OCI-LY3 (cell line): ENCODE results near the gene PKM.

Source experiments
- H2AFZ ChIP-seq: fragments of 200-600, 300-600 bp; shearing (Covaris generic); 2 replicates; pipeline ENCODE4 v1.6.0; 2014; ENCODE audit warnings: antibody characterized with exemption, low read depth, low read length
- H3K27ac ChIP-seq: fragments of 200-600, 300-600 bp; sonication (generic); 2 replicates; pipeline ENCODE4 v1.5.1; 2014; ENCODE audit warnings: mild to moderate bottlenecking, low read length, moderate library complexity, mixed read lengths
- H3K27me3 ChIP-seq: fragments of 200-600, 300-600 bp; sonication (generic); 2 replicates; pipeline ENCODE4 v1.6.1; 2014; ENCODE audit warnings: low read depth, low read length, mixed read lengths
- H3K36me3 ChIP-seq: fragments of 200-600, 300-600 bp; sonication (generic); replicated peaks from 2 replicates; pipeline ENCODE3; 2014; ENCODE audit warnings: low read depth, low read length, mixed read lengths
- H3K4me1 ChIP-seq: fragments of 300-600, 200-600 bp; sonication (generic); 2 replicates; pipeline ENCODE4 v1.6.1; 2014; ENCODE audit warnings: low read length, mixed read lengths
- H3K4me2 ChIP-seq: fragments of 200-600, 300-600 bp; sonication (generic); 2 replicates; pipeline ENCODE4 v1.6.1; 2014; ENCODE audit warnings: low read length, mixed read lengths
- H3K4me3 ChIP-seq: fragments of 300-600, 200-600 bp; sonication (generic); 2 replicates; pipeline ENCODE4 v1.5.1; 2014; ENCODE audit warnings: antibody characterized with exemption, mild to moderate bottlenecking, low read length, moderate library complexity
- H3K79me2 ChIP-seq: fragments of 300-600, 200-600 bp; shearing (Covaris generic); 2 replicates; pipeline ENCODE4 v1.6.1; 2014; ENCODE audit warnings: mild to moderate bottlenecking, low read length, mixed read lengths
- H3K9ac ChIP-seq: fragments of 300-600, 200-600 bp; shearing (Covaris generic); 2 replicates; pipeline ENCODE4 v1.6.0; 2014; ENCODE audit warnings: mild to moderate bottlenecking, low read length, moderate library complexity
- H3K9me3 ChIP-seq: fragments of 200-600, 300-600 bp; shearing (Covaris generic); 2 replicates; pipeline ENCODE4 v1.6.1; 2014; ENCODE audit warnings: low read length, mixed read lengths; ENCODE audit not compliant: insufficient read depth
- H4K20me1 ChIP-seq: fragments of 200-600, 300-600 bp; sonication (generic); 2 replicates; pipeline ENCODE4 v1.6.1; 2016; ENCODE audit warnings: low read length, mixed read lengths; ENCODE audit not compliant: insufficient read depth
- EZH2phosphoT487 ChIP-seq: fragments of 200-600 bp; shearing (Covaris generic); IDR thresholded peaks from 2 replicates; pipeline ENCODE4 v1.6.1; 2018; ENCODE audit warnings: antibody characterized with exemption, mixed run types, low read depth
- TF ChIP-seq, protein P1 (sequence below): fragments of 200-600, 300-600 bp; sonication (generic); IDR thresholded peaks from 2 replicates; pipeline ENCODE4 v1.5.1; 2014; ENCODE audit warnings: antibody characterized with exemption, low read length, low read depth

The PKM gene

DNA sequence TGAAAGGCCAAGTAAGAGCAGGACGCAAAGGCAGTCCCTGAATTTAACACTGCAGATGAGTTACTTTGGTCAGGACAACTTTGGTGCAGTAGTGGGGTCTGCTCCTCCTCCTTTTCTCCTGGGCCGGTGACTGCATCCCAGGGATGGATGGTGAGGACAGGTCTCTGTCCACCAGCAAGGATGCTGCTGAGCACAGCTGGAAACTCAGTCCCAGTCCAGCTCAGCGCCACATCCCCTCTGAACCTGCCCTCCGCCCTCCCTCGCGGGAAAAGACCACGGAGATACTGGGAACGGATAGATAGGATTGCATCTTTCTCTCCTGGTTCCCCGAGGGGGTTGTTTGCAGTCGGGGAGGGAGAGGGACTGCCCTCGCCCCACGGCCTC lies 47.2 kb downstream of the PKM start:
- Histone ChIP-seq H2AFZ (no peak overlapping the region), H3K4me2 (no peak overlapping the region), H3K4me1 (no peaks in the 10 kb centered on the region), H3K9me3 (no peaks in the 10 kb centered on the region), H3K36me3 (no peaks in the 10 kb centered on the region), H3K79me2 (no peaks in the 10 kb centered on the region), H3K27ac (no peak overlapping the region), H3K9ac (no peak overlapping the region), H3K27me3 (0 out of 2 replicates have a peak, but pooled peaks cover 3% of the 10 kb centered on the region), H4K20me1 (no peaks in the 10 kb centered on the region), H3K4me3 (no peak overlapping the region)
- TF ChIP-seq EZH2phosphoT487 = no peak
- TF ChIP-seq, protein P1, sequence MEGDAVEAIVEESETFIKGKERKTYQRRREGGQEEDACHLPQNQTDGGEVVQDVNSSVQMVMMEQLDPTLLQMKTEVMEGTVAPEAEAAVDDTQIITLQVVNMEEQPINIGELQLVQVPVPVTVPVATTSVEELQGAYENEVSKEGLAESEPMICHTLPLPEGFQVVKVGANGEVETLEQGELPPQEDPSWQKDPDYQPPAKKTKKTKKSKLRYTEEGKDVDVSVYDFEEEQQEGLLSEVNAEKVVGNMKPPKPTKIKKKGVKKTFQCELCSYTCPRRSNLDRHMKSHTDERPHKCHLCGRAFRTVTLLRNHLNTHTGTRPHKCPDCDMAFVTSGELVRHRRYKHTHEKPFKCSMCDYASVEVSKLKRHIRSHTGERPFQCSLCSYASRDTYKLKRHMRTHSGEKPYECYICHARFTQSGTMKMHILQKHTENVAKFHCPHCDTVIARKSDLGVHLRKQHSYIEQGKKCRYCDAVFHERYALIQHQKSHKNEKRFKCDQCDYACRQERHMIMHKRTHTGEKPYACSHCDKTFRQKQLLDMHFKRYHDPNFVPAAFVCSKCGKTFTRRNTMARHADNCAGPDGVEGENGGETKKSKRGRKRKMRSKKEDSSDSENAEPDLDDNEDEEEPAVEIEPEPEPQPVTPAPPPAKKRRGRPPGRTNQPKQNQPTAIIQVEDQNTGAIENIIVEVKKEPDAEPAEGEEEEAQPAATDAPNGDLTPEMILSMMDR = no peak

DNA sequence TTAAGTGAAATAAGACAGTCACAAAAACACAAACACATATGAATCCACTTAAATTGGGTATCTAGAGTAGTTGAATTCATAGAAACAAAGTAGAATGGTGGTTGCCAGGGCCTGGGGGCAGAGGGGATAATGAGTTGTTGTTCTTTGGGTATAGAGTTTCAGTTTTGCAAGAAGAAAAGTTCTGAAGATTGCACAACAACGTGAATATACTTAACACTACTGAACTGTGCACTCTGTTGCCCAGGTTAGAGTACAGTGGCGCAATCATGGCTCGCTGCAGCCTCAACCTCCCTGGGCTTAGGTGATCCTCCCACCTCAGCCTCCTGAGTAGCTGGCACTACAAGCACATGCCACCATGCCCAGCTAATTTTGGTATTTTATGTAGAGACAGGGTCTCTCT lies 48.3 kb downstream of the PKM start:
- no peak for TF ChIP-seq EZH2phosphoT487
- no peak overlapping the region for H3K4me2 ChIP-seq
- no peak overlapping the region for H3K27ac ChIP-seq
- no peak overlapping the region for H3K4me3 ChIP-seq
- no peak overlapping the region for H3K9ac ChIP-seq
- no peaks in the 10 kb centered on the region for H3K36me3 ChIP-seq
- no peaks in the 10 kb centered on the region for H4K20me1 ChIP-seq
- H3K79me2 ChIP-seq = no peaks in the 10 kb centered on the region
- H3K9me3 ChIP-seq = no peaks in the 10 kb centered on the region
- H3K27me3 ChIP-seq = 0 out of 2 replicates have a peak, but pooled peaks cover 3% of the 10 kb centered on the region
- no peaks in the 10 kb centered on the region for H3K4me1 ChIP-seq
- no peak overlapping the region for H2AFZ ChIP-seq

DNA sequence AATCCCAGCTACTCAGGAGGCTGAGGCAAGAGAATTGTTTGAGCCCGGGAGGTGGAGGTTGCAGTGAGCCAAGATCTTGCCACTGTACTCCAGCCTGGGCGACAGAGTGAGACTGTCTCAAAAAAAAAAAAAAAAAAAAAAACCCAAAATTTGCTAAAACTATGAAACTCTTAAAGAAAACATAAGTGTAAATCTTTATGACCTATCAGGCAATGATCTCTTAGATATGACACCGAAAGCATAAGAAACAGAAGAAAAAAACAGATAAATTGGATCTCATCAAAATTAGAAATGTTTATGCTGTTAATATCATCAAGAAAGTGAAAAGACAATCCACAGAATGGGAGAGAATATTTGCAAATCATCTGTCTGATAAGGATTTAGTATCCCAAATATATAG lies 48.7 kb downstream of the PKM start:
- no peak overlapping the region for H2AFZ ChIP-seq
- no peaks in the 10 kb centered on the region for H4K20me1 ChIP-seq
- 0 out of 2 replicates have a peak, but pooled peaks cover 3% of the 10 kb centered on the region for H3K27me3 ChIP-seq
- no peak overlapping the region for H3K27ac ChIP-seq
- H3K4me3 ChIP-seq = no peak overlapping the region
- H3K9me3 ChIP-seq = no peaks in the 10 kb centered on the region
- no peaks in the 10 kb centered on the region for H3K79me2 ChIP-seq
- no peak overlapping the region for H3K9ac ChIP-seq
- no peaks in the 10 kb centered on the region for H3K4me1 ChIP-seq
- no peaks in the 10 kb centered on the region for H3K36me3 ChIP-seq
- H3K4me2 ChIP-seq = no peak overlapping the region
- TF ChIP-seq, protein P1 = no peak
- TF ChIP-seq EZH2phosphoT487 = no peak

DNA sequence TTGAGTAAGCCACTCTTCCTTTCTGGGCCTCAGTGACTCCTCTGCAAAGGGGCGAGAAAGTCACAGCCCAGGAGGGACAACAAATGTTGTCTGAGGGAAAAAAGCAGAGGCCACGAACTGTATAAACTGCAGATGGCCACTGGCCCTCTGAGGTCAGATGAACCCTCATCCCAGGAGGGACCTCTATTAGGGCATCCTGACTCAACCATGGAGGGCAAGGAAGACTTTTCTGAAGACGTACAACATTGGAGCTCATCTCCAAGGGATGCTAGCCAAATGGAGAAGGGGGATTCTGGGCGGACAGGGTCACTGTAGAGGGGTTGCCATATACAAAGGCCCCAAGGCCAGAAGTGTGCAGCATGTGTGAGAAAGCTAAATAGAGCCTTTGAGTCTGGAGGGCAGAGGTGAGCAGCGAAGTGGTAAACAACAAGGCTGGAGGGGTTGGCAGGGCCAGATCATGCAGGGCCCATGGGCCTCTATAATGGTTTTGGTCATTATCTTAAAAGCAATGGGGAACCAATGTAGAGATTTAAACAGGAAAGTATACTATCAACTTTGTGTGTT lies 50.1 kb downstream of the PKM start:
- Histone ChIP-seq H3K79me2 (no peaks in the 10 kb centered on the region), H3K4me1 (no peaks in the 10 kb centered on the region), H3K4me2 (no peak overlapping the region), H3K36me3 (no peaks in the 10 kb centered on the region), H2AFZ (no peak overlapping the region), H3K4me3 (no peak overlapping the region), H3K9me3 (no peaks in the 10 kb centered on the region), H3K27ac (no peak overlapping the region), H3K27me3 (0 out of 2 replicates have a peak, but pooled peaks cover 3% of the 10 kb centered on the region), H4K20me1 (no peaks in the 10 kb centered on the region), H3K9ac (no peak overlapping the region)
- TF ChIP-seq EZH2phosphoT487 = no peak
- TF ChIP-seq, protein P1 = no peak
